WI38 (cell line): ENCODE measurements around the gene UBAC2.

Source experiments
- H3K4me3 ChIP-seq: 2 replicates; pipeline ENCODE4 v1.5.1; 2011; ENCODE audit warnings: low read depth, mild to moderate bottlenecking, control low read depth, low read length
- TF ChIP-seq, protein P1 (sequence below): IDR thresholded peaks from 2 replicates; pipeline ENCODE4 v1.5.1; 2012; ENCODE audit warnings: low read depth, mild to moderate bottlenecking, control low read depth, low read length

UBAC2 gene

DNA sequence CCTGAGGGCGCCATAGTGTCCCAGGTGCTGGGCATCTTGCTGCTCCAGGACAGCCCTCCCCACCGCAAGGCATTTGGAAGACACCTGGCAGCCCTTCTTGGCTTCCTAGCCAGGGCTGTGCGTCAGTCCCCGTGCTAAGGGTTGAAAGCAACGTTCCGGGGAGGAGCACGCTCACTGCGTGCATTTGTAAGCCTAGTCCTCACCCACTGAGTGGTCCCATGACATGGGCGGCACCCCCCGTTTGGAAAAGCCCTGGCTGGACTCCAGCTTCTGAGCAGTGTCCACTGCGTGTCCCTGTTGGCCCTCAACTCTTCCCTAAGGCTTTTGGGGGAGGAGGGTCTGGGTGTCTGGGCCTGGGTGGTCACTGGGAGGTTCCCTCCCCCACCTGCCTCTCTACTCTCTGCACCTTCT lies 182.9 kb downstream of the UBAC2 start:
- TF ChIP-seq, protein P1, sequence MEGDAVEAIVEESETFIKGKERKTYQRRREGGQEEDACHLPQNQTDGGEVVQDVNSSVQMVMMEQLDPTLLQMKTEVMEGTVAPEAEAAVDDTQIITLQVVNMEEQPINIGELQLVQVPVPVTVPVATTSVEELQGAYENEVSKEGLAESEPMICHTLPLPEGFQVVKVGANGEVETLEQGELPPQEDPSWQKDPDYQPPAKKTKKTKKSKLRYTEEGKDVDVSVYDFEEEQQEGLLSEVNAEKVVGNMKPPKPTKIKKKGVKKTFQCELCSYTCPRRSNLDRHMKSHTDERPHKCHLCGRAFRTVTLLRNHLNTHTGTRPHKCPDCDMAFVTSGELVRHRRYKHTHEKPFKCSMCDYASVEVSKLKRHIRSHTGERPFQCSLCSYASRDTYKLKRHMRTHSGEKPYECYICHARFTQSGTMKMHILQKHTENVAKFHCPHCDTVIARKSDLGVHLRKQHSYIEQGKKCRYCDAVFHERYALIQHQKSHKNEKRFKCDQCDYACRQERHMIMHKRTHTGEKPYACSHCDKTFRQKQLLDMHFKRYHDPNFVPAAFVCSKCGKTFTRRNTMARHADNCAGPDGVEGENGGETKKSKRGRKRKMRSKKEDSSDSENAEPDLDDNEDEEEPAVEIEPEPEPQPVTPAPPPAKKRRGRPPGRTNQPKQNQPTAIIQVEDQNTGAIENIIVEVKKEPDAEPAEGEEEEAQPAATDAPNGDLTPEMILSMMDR, result no peak

DNA sequence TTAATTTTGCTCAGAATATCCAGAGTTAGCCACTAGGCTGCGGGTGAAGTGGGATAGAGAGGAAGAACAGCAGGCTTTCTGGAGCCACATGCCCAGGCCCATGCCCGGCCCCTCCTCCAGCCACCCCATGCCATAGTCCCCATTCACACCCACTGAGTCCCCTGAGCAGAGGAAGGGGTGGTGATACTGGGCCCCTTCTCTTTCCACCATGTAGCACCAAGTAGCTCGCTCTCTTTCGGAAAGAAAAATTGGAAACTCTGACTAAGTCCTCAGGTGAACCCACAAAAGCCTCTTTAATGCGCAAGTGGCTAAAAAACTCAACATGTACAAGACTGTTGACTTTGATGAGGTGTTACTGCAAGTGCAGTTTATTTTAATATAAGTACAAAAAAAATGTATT lies 183.3 kb downstream of the UBAC2 start:
- TF ChIP-seq, protein P1, result no peak
- H3K4me3 ChIP-seq, result no peak overlapping the region

More for the DNA sequence above, 182.9 kb downstream of the UBAC2 start:
- H3K4me3 ChIP-seq, result no peak overlapping the region

DNA sequence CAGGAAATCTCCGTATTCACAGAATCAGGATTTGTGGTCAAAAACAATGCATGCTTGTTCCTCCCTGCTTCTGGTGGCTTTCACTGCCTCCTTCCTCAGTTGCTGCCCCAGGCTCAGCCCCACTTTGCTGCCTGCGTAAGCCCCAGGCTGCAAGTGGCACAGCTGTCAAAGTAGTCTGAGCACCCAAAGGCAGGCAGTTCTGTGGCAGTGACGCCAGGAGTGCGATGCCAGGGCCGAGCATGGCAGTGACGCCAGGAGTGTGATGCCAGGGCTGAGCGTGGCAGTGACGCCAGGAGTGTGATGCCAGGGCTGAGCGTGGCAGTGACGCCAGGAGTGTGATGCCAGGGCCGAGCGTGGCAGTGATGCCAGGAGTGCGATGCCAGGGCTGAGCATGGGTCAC lies 183.8 kb downstream of the UBAC2 start:
- no peak overlapping the region for H3K4me3 ChIP-seq
- TF ChIP-seq, protein P1, result no peak

DNA sequence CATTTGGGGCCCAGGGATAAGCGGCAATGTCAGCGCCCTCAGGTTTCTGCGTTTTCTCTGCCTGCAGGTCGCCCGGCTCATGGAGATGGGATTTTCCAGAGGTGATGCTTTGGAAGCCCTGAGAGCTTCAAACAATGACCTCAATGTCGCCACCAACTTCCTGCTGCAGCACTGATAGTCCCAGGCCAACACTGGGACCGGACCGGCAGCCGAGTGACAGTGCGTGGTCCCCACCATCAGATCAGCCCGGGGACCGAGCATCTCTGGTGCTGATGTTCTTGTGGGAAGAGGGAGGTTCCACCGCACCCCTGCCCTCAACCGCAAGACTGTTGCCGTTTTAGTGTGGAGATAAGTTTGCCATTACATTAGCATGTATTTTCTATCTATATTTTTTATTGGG lies 184.5 kb downstream of the UBAC2 start:
- H3K4me3 ChIP-seq, result no peak overlapping the region
- TF ChIP-seq, protein P1, result no peak

DNA sequence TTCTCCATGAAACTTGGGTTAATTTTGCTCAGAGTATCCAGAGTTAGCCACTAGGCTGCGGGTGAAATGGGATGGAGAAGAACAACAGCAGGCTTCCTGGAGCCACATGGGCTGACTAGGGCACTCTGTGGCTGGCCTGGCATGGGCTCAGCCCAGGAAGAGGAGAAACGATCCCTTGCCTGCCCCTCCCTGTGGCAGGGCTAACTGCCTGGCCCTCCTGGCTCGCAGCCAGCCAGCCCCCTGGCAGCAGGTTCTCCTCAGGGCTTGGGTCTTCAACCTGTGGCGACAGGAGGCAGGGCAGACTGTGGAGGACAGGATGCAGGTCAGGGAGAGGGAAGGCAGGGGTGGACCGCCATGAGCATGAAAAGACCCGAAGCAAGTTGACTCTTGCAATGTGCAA lies 185.3 kb downstream of the UBAC2 start:
- H3K4me3 ChIP-seq, result no peak overlapping the region

DNA sequence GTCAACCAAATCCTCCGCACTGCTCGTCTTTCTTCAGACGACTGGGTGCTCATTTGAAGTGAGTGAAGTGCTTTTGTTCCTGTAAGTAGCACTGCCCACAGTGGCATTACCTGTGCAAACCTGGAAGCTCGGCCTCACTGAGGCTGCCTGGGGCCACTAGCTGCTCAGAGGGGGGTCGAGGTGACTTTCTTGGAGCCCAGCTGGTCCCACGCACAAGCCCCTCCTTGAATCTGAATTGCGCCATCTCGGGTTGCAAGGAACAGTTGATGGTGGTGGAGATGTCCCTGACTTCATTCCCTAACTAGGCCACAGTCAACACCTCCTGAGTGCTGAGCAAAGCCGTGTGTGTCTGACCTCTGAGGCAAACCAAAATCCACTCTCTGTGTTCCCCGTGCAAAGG lies 185.8 kb downstream of the UBAC2 start:
- TF ChIP-seq, protein P1, result no peak
- no peak overlapping the region for H3K4me3 ChIP-seq

More for the DNA sequence above, 185.3 kb downstream of the UBAC2 start:
- TF ChIP-seq, protein P1, result no peak

DNA sequence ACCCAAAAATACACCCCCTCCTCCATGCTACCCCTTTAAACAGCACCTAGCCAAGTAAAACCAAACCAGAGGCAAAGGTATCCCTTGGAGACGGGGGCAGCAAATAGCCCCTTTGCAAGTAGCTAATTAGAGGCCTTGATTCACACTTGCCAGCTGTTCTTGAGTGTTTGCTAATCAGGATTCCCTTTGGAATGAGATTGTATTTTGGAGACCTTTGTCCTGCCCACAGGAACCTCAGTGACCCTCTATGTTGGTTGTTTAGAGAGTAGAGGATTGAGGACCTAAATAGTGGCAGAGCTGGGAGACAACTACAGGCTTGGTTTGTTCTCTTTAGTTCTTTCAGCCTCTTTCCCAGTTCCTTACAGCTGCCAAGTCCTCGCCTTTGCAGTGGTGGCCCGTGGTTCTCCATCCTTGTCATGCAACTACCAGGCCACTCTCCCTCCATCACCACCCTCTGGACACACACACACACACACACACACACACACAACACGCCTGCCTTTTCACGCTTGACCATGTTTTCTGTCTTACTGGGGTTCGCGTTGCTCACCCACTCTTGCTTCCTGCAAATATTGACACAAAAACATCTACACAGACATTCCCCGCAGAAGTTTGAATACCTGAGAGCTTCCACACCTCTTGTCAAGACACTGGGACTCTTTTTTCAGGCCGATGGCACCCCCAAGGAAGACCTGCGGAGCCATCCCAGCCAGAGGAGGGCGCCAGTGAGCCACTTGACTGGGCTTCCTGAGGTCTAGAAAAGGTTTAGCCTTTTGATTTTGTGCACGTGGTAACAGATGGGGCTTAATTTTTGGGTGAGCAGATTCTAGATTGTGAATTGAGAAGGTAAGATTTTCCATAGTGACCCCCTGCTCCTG lies 186.5 kb downstream of the UBAC2 start:
- TF ChIP-seq, protein P1, result peak; percentile 52

More for the DNA sequence above, 186.5 kb downstream of the UBAC2 start:
- H3K4me3 ChIP-seq, result no peak overlapping the region
